ENCODE data around the gene SESN3. TPM values are rescaled to one million over a fixed set of nuclear protein-coding genes. Genes with fewer than 3 reads are reported as not detected.

SESN3 gene
- total RNA-seq, 1 donor from 2014 or later: 130 TPM

DNA sequence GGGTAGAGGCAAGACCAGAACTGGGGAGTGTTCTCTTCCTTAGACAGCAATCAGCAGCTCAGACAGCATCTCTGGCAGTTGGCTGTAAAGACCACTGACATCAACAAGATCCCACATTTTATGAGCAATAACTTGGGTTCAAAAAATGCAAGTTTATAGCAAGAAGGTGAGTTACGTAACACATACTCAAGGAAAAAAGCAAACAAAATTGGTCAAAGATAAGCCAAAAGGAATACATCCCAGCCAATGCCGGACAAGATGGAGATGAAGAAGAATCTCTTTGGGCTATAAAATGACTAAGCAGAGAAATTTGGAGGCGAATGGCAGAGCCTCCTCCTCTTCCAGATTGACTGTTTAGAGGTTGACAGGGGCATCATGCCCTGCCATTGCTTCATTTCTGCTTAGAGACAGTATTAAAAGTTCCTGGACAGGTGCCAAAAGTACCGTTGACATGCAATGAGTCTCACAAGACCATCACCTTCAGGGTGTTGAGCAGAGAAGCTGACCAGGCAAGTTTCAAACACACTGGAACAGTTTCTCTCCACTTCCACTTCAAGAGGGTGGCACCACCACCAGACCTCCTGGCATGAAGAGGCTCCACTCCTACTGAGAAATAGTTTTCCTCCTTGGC is 85.5 kb downstream of the SESN3 start:
- Mint-ChIP-seq H3K9me3 (no peaks in the 10 kb centered on the region), H3K27ac (no peak overlapping the region), H3K4me1 (peaks cover 34% of the 10 kb centered on the region), H3K36me3 (no peaks in the 10 kb centered on the region), H3K4me3 (no peak overlapping the region), H3K27me3 (ENCODE audit: low read depth) (no peaks in the 10 kb centered on the region)
- TF ChIP-seq, protein P1, sequence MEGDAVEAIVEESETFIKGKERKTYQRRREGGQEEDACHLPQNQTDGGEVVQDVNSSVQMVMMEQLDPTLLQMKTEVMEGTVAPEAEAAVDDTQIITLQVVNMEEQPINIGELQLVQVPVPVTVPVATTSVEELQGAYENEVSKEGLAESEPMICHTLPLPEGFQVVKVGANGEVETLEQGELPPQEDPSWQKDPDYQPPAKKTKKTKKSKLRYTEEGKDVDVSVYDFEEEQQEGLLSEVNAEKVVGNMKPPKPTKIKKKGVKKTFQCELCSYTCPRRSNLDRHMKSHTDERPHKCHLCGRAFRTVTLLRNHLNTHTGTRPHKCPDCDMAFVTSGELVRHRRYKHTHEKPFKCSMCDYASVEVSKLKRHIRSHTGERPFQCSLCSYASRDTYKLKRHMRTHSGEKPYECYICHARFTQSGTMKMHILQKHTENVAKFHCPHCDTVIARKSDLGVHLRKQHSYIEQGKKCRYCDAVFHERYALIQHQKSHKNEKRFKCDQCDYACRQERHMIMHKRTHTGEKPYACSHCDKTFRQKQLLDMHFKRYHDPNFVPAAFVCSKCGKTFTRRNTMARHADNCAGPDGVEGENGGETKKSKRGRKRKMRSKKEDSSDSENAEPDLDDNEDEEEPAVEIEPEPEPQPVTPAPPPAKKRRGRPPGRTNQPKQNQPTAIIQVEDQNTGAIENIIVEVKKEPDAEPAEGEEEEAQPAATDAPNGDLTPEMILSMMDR (IDR thresholded peaks at IDR 0.05; ENCODE audit: unreplicated experiment): no peak
- no peak for DNase-seq (ENCODE audit: low spot score in 2 of 2, unreplicated experiment in 2 of 2)

DNA sequence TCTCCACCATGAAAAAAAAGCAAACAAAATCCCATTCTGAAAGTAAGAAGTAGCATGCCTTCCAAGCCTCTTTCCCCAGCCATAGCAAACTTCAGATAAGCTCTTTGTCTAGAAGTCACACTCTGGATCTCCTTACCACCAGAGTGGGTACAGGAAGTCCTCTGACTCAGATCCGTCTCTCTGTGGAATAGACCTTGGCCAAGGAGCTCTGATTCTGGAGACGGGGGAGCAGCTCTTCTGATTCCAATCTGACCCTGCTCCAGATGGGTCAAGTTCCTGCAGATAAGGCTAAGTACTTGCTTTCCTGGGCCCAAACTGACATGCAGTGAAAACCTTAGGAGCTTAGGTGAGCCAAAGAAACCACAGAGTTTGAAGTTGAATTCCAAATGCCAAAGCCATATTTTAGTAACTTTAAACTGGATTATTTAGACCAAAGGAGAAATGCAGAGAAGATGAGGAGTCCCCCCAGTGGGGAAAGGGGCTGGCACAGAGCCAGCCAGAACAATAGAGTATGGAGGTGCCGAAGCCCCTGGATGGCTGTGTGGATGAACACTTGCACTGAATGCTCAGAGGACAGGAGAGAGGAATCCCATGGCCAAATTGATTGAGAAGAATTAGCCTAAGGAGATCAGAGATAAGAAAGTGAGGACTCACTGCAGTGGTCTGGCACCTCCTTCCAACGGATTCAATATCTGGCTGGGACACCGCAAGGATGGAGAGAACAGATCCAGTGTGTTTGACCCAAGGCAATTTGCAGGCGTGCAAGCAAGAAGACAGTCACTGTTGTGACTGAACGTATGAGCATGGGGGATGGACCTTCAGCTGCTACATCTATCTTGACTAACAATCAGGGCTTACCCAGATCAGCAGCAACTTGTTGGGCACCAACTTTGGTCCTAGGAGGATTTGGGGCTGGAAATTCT is 86.4 kb downstream of the SESN3 start:
- no peak for DNase-seq (ENCODE audit: low spot score in 2 of 2, unreplicated experiment in 2 of 2)
- peaks cover 27% of the 10 kb centered on the region for H3K4me1 Mint-ChIP-seq
- H3K27me3 Mint-ChIP-seq (ENCODE audit: low read depth): no peaks in the 10 kb centered on the region
- no peaks in the 10 kb centered on the region for H3K9me3 Mint-ChIP-seq
- H3K27ac Mint-ChIP-seq: no peak overlapping the region
- TF ChIP-seq, protein P1 (IDR thresholded peaks at IDR 0.05; ENCODE audit: unreplicated experiment): no peak
- H3K4me3 Mint-ChIP-seq: no peak overlapping the region
- no peaks in the 10 kb centered on the region for H3K36me3 Mint-ChIP-seq

DNA sequence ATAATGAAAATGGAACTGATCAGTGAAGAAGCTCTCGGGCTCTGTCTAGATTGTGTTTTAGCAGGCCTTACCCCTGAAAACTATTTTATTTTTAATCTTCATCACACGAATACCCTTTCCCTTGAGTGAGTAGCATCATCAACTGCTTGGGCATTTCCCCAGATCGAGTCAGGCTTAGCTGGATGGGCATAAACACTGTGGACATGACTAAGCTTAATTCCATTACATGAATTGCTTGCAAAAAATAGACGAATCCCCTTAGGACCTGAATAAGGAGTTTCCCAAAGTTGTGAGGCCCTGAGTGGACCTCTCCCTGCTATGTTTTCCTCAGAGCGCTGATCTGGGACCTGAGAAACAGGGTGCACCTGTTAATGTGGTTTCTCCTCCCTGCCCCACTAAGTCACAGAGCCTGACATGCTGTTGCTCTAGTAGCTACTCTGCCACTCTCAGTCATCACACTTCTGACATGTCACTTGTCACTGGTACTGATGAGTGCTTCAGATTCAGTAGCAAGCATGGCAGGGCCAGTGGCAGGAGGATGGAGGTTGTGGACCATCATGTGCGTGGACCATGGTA is 87.8 kb downstream of the SESN3 start:
- H3K9me3 Mint-ChIP-seq: no peaks in the 10 kb centered on the region
- TF ChIP-seq, protein P1 (IDR thresholded peaks at IDR 0.05; ENCODE audit: unreplicated experiment): no peak
- no peak for DNase-seq (ENCODE audit: low spot score in 2 of 2, unreplicated experiment in 2 of 2)
- H3K36me3 Mint-ChIP-seq: no peaks in the 10 kb centered on the region
- H3K27ac Mint-ChIP-seq: no peak overlapping the region
- H3K4me3 Mint-ChIP-seq: no peak overlapping the region
- peaks cover 31% of the 10 kb centered on the region for H3K4me1 Mint-ChIP-seq
- no peaks in the 10 kb centered on the region for H3K27me3 Mint-ChIP-seq (ENCODE audit: low read depth)

DNA sequence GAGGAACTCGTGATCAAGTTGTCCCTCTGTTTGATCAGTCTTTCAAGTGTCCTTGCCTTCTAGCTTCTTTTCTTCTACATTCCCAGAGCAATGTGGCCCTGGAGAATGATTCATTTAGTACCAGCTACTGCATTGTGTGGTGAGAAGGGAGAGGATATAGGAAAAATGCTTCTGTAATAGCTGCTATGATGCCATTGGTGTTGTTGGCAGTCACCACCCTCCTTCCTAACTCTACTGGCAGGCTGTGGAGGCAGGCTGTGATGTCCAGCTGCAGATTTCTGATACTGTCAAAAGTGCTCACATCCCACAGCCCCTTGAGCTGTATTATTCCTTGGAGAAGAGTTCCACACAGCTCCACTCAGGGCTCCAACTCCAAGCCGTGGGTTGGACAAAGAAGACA is 88.6 kb downstream of the SESN3 start:
- no peaks in the 10 kb centered on the region for H3K27me3 Mint-ChIP-seq (ENCODE audit: low read depth)
- TF ChIP-seq, protein P1 (IDR thresholded peaks at IDR 0.05; ENCODE audit: unreplicated experiment): no peak
- DNase-seq (ENCODE audit: low spot score in 2 of 2, unreplicated experiment in 2 of 2): no peak
- H3K9me3 Mint-ChIP-seq: no peaks in the 10 kb centered on the region
- no peaks in the 10 kb centered on the region for H3K36me3 Mint-ChIP-seq
- H3K4me3 Mint-ChIP-seq: no peak overlapping the region
- peaks cover 30% of the 10 kb centered on the region for H3K4me1 Mint-ChIP-seq
- H3K27ac Mint-ChIP-seq: no peak overlapping the region

DNA sequence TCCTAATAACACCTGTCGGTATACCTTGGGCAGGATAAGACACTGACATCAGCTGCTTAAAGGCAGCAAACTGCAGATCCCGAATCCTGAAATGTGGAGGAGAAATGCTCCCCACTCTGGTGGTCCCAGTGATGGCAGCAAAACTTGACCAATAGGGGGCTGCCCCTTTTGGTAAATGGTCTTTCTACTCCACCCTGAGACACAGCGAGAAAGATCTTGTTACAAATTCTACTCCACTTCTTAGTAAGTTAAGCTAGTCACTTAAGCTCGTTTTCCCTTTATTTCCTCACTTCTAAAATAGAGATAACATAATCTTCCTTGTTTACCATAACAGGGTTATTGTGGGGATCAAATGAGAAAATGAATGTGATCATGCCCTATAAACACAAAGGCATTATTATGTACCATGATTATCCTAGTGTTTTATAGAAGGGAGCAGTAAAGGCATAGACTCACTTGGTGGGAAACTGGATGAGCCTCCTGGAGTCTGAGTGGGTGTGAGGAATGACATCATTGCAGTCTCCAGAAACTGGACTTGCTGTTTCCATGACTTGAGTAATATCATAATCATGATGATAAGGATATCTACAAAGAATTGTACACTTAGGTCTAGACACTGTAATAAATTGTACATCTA is 90.5 kb downstream of the SESN3 start:
- Mint-ChIP-seq H3K27ac (no peak overlapping the region), H3K4me1 (peaks cover 21% of the 10 kb centered on the region), H3K9me3 (no peaks in the 10 kb centered on the region), H3K4me3 (no peak overlapping the region), H3K27me3 (ENCODE audit: low read depth) (no peaks in the 10 kb centered on the region), H3K36me3 (no peaks in the 10 kb centered on the region)
- DNase-seq (ENCODE audit: low spot score in 2 of 2, unreplicated experiment in 2 of 2): no peak
- TF ChIP-seq, protein P1 (IDR thresholded peaks at IDR 0.05; ENCODE audit: unreplicated experiment): no peak
